HepG2 (cell line): Measurements from ENCODE around the gene DNPH1. TPM values are rescaled to one million over a fixed set of nuclear protein-coding genes. Genes with fewer than 3 reads are reported as not detected.

Source experiments
- BCL3 ChIP-seq: sonication (generic); formaldehyde crosslinking; IDR thresholded peaks from 2 replicates; pipeline ENCODE4 v1.5.1; 2020; ENCODE audit warnings: mild to moderate bottlenecking, missing genetic modification reagents, moderate library complexity
- CHCHD3 ChIP-seq: sonication (generic); formaldehyde crosslinking; IDR thresholded peaks from 2 replicates; pipeline ENCODE4 v1.8.0; 2022; ENCODE audit warnings: mild to moderate bottlenecking, missing genetic modification reagents, moderate library complexity
- HDAC1 ChIP-seq: sonication (generic); formaldehyde crosslinking; IDR thresholded peaks from 2 replicates; pipeline ENCODE4 v1.5.1; 2020; ENCODE audit warnings: mild to moderate bottlenecking, missing genetic modification reagents
- KIAA2018 ChIP-seq: sonication (generic); formaldehyde crosslinking; IDR thresholded peaks from 2 replicates; pipeline ENCODE4 v1.5.0; 2020; ENCODE audit warnings: mild to moderate bottlenecking, missing genetic modification reagents, borderline replicate concordance
- KMT2B ChIP-seq: IDR thresholded peaks from 2 replicates; pipeline ENCODE4 v1.6.1; 2016; ENCODE audit warnings: missing genetic modification reagents, missing compliant biosample characterization
- RAD51 ChIP-seq: fragments of 450-650 bp; IDR thresholded peaks from 2 replicates; pipeline ENCODE4 v1.6.1; 2016; ENCODE audit warnings: borderline replicate concordance
- SMAD1 ChIP-seq: sonication (generic); formaldehyde crosslinking; IDR thresholded peaks from 2 replicates; pipeline ENCODE4 v1.4.0; 2020; ENCODE audit warnings: missing genetic modification reagents, low read depth, mild to moderate bottlenecking, borderline replicate concordance
- SPEN ChIP-seq: sonication (generic); formaldehyde crosslinking; IDR thresholded peaks from 2 replicates; pipeline ENCODE4 v1.5.1; 2020; ENCODE audit warnings: low read depth, mild to moderate bottlenecking, missing genetic modification reagents
- THAP7 ChIP-seq: sonication (generic); formaldehyde crosslinking; IDR thresholded peaks from 2 replicates; pipeline ENCODE4 v1.8.1; 2023; ENCODE audit warnings: mild to moderate bottlenecking, missing genetic modification reagents
- ZNF354B ChIP-seq: sonication (generic); formaldehyde crosslinking; IDR thresholded peaks from 2 replicates; pipeline ENCODE4 v1.8.0; 2022; ENCODE audit warnings: mild to moderate bottlenecking, missing genetic modification reagents
- ZNF615 ChIP-seq: sonication (generic); formaldehyde crosslinking; IDR thresholded peaks from 2 replicates; pipeline ENCODE4 v1.5.0; 2020; ENCODE audit warnings: mild to moderate bottlenecking, missing genetic modification reagents, borderline replicate concordance
- ZNF775 ChIP-seq: sonication (generic); formaldehyde crosslinking; IDR thresholded peaks from 2 replicates; pipeline ENCODE4 v1.4.0; 2020; ENCODE audit warnings: missing genetic modification reagents, mild to moderate bottlenecking, moderate library complexity, borderline replicate concordance
- polyA plus RNA-seq, 8 experiments: library from polyadenylated mRNA; depleted of rRNA in 3 of 8; stranded (reverse) in 7 of 8; unstranded in 1 of 8; fragments of >200 nt; fragmentation: Illumina TruSeq in 4 of 8; extraction: Trizol in 4 of 8; gene quantifications; 2 replicates each; pipeline versions ENCODE4 v1.2.1 to v1.2.3, GENCODE V29; 2011 to 2016; ENCODE audit warnings: low read depth in 4 of 8, missing spikeins in 1 of 8, mixed read lengths in 1 of 8; ENCODE audit not compliant: insufficient read depth in 1 of 8
- total RNA-seq, 5 experiments: library from RNA; depleted of rRNA; stranded (reverse); fragments of >200 nt; fragmentation: Illumina TruSeq; extraction: Trizol; gene quantifications; 2 replicates each; pipeline ENCODE4 v1.2.3, GENCODE V29; 2016; ENCODE audit warnings: low read depth in 1 of 5
- TF ChIP-seq, protein P1 (sequence below): IDR thresholded peaks from 2 replicates; pipeline ENCODE4 v1.6.1; 2012; ENCODE audit warnings: inconsistent platforms
- TF ChIP-seq, protein P2 (sequence below): IDR thresholded peaks from 2 replicates; pipeline ENCODE4 v1.6.1; 2018; ENCODE audit warnings: missing genetic modification reagents
- TF ChIP-seq, protein P3 (sequence below): sonication (generic); formaldehyde crosslinking; conservative IDR thresholded peaks from 2 replicates; pipeline ENCODE4 v1.4.0; 2020; ENCODE audit warnings: missing genetic modification reagents

DNPH1 gene
- total and polyA plus RNA-seq, 2 of the 13 experiments (the other 11 are each of a cell fraction or from before 2014, with no cell fraction given): 56.5 to 75.1 TPM

- TF ChIP-seq KIAA2018 (CRISPR knock-in tag) (no peak), THAP7 (CRISPR knock-in tag) (peak; percentile 59), SPEN (CRISPR knock-in tag) (peak; percentile 73; the same call in 1 of the 2 replicates), ZNF775 (0 out of 2 replicates have a peak, but pooled peaks have one; percentile 24), BCL3 (CRISPR knock-in tag) (no peak), HDAC1 (CRISPR knock-in tag) (peak; percentile 41), KMT2B (CRISPR knock-in tag) (peak; percentile 57; the same call in 1 of the 2 replicates), ZNF615 (CRISPR knock-in tag) (no peak), ZNF354B (CRISPR knock-in tag) (no peak), RAD51 (no peak), SMAD1 (CRISPR knock-in tag) (no peak), CHCHD3 (CRISPR knock-in tag) (no peak)
- TF ChIP-seq, protein P1, sequence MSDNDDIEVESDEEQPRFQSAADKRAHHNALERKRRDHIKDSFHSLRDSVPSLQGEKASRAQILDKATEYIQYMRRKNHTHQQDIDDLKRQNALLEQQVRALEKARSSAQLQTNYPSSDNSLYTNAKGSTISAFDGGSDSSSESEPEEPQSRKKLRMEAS: no peak
- TF ChIP-seq, protein P2, sequence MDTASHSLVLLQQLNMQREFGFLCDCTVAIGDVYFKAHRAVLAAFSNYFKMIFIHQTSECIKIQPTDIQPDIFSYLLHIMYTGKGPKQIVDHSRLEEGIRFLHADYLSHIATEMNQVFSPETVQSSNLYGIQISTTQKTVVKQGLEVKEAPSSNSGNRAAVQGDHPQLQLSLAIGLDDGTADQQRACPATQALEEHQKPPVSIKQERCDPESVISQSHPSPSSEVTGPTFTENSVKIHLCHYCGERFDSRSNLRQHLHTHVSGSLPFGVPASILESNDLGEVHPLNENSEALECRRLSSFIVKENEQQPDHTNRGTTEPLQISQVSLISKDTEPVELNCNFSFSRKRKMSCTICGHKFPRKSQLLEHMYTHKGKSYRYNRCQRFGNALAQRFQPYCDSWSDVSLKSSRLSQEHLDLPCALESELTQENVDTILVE (CRISPR knock-in tag): 0 out of 2 replicates have a peak, but pooled peaks have one; percentile 16
- TF ChIP-seq, protein P3, sequence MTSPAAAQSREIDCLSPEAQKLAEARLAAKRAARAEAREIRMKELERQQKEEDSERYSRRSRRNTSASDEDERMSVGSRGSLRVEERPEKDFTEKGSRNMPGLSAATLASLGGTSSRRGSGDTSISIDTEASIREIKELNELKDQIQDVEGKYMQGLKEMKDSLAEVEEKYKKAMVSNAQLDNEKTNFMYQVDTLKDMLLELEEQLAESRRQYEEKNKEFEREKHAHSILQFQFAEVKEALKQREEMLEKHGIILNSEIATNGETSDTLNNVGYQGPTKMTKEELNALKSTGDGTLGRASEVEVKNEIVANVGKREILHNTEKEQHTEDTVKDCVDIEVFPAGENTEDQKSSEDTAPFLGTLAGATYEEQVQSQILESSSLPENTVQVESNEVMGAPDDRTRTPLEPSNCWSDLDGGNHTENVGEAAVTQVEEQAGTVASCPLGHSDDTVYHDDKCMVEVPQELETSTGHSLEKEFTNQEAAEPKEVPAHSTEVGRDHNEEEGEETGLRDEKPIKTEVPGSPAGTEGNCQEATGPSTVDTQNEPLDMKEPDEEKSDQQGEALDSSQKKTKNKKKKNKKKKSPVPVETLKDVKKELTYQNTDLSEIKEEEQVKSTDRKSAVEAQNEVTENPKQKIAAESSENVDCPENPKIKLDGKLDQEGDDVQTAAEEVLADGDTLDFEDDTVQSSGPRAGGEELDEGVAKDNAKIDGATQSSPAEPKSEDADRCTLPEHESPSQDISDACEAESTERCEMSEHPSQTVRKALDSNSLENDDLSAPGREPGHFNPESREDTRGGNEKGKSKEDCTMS (CRISPR knock-in tag): no peak
Measured at GRCh38 chr6:43278524-43279078, 49.3 kb upstream of the DNPH1 start (continued).
